Endodermal cell (in vitro differentiated cells): ENCODE results near the gene ALAD. TPM values are rescaled to one million over a fixed set of nuclear protein-coding genes. Genes with fewer than 3 reads are reported as not detected.

Source experiments
- DNase-seq: peaks from one replicate; pipeline ENCODE4 v3.0.0-alpha.2; 2017
- H3K27ac ChIP-seq: 2 replicates; pipeline ENCODE4 v1.5.1; 2013; ENCODE audit warnings: mild to moderate bottlenecking, low read depth, low read length, moderate library complexity
- H3K27me3 ChIP-seq: 2 replicates; pipeline ENCODE4 v1.6.1; 2013; ENCODE audit warnings: mild to moderate bottlenecking, low read length, moderate library complexity; ENCODE audit not compliant: insufficient read depth, control insufficient read depth, poor library complexity, severe bottlenecking
- H3K36me3 ChIP-seq: 2 replicates; pipeline ENCODE4 v1.7.0; 2013; ENCODE audit warnings: mild to moderate bottlenecking, low read length, moderate library complexity; ENCODE audit not compliant: control insufficient read depth, insufficient read depth
- H3K4me1 ChIP-seq: one replicate; pipeline ENCODE4 v1.7.0; 2013; ENCODE audit warnings: low read length; ENCODE audit not compliant: control insufficient read depth, insufficient read depth
- H3K4me3 ChIP-seq: 2 replicates; pipeline ENCODE4 v1.5.1; 2013; ENCODE audit warnings: mild to moderate bottlenecking, low read length, moderate library complexity
- H3K9ac ChIP-seq: 2 replicates; pipeline ENCODE4 v1.6.1; 2013; ENCODE audit warnings: mild to moderate bottlenecking, low read length, moderate library complexity; ENCODE audit not compliant: poor library complexity, severe bottlenecking; ENCODE audit errors: extremely low read depth
- H3K9me3 ChIP-seq: 2 replicates; pipeline ENCODE4 v1.6.1; 2013; ENCODE audit warnings: mild to moderate bottlenecking, low read length, moderate library complexity; ENCODE audit not compliant: control insufficient read depth
- H3K27ac Mint-ChIP-seq: 2 replicates; pipeline ENCODE4 v1.8.0; 2020; ENCODE audit warnings: mixed read lengths
- H3K27me3 Mint-ChIP-seq: 2 replicates; pipeline ENCODE4 v1.8.0; 2021; ENCODE audit warnings: mild to moderate bottlenecking, mixed read lengths; ENCODE audit not compliant: insufficient read depth
- H3K36me3 Mint-ChIP-seq: 2 replicates; pipeline ENCODE4 v1.8.0; 2020; ENCODE audit warnings: low read depth, mixed read lengths
- H3K4me1 Mint-ChIP-seq: 2 replicates; pipeline ENCODE4 v1.8.0; 2020; ENCODE audit warnings: mixed read lengths
- H3K4me3 Mint-ChIP-seq: 2 replicates; pipeline ENCODE4 v1.8.0; 2020; ENCODE audit warnings: mild to moderate bottlenecking, moderate library complexity, mixed read lengths
- H3K9me3 Mint-ChIP-seq: 2 replicates; pipeline ENCODE4 v1.8.0; 2020; ENCODE audit warnings: mild to moderate bottlenecking, mixed read lengths
- WGBS, 2 experiments: methylation state at CpG; one replicate each; pipeline versions ENCODE4 v1.1.5 to v1.1.7; 2013; ENCODE audit warnings: missing lambda C conversion rate in 2 of 2, mixed read lengths in 1 of 2; ENCODE audit not compliant: insufficient coverage in 1 of 2, insufficient read length in 1 of 2; 5-methylcytosine and 5-hydroxymethylcytosine counted together
- total RNA-seq, 2 donors: library from RNA; stranded (reverse); fragmentation: NEBNext Ultra II Directional in 1 of 2; extraction: Animal tissue kit (Norgen Biotek cat#: 25700) in 1 of 2; gene quantifications; 2 replicates in 1 of 2; 3 replicates in 1 of 2; pipeline ENCODE4 v1.2.1, GENCODE V29; 2021
- TF ChIP-seq, protein P1 (sequence below): fragments of 200-600 bp; sonication (generic); conservative IDR thresholded peaks from 2 replicates; pipeline ENCODE4 v1.5.0; 2021; ENCODE audit warnings: antibody characterized with exemption, mild to moderate bottlenecking

The ALAD gene
- total RNA-seq, 2 donors from 2014 or later, result 40.4 to 51.9 TPM

GRCh38 chr9:113428062-113428615 is 27.1 kb upstream of the ALAD start:
- H3K9ac ChIP-seq, result no peak overlapping the region

DNA sequence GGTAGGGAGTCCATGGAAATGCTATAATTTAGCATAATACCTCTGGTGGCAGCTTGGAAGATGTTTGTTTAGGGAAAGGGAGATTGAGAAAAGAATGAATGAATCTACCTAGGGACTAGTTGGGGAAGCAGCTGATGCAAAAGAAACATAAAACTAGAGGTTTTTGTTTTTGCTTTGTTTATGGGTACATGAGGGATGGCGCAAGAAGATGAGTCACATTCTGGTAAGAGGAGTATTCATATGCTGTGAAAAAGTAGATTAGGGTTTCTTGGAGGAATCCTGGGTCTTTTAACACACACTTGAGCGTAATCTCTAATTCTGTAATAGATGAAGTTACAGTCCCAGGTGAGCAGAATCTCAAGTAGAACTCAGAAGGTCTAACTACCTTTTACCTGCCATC is 26.5 kb upstream of the ALAD start:
- TF ChIP-seq, protein P1, sequence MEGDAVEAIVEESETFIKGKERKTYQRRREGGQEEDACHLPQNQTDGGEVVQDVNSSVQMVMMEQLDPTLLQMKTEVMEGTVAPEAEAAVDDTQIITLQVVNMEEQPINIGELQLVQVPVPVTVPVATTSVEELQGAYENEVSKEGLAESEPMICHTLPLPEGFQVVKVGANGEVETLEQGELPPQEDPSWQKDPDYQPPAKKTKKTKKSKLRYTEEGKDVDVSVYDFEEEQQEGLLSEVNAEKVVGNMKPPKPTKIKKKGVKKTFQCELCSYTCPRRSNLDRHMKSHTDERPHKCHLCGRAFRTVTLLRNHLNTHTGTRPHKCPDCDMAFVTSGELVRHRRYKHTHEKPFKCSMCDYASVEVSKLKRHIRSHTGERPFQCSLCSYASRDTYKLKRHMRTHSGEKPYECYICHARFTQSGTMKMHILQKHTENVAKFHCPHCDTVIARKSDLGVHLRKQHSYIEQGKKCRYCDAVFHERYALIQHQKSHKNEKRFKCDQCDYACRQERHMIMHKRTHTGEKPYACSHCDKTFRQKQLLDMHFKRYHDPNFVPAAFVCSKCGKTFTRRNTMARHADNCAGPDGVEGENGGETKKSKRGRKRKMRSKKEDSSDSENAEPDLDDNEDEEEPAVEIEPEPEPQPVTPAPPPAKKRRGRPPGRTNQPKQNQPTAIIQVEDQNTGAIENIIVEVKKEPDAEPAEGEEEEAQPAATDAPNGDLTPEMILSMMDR, result no peak
- Mint-ChIP-seq H3K4me1 (peaks cover 8% of the 10 kb centered on the region), H3K9me3 (no peaks in the 10 kb centered on the region), H3K27ac (no peak overlapping the region), H3K4me3 (no peak overlapping the region), H3K27me3 (peaks cover 6% of the 10 kb centered on the region), H3K36me3 (no peaks in the 10 kb centered on the region)
- peaks cover 9% of the 10 kb centered on the region for H3K27me3 ChIP-seq
- no peaks in the 10 kb centered on the region for H3K36me3 ChIP-seq
- no peaks in the 10 kb centered on the region for H3K4me1 ChIP-seq
- no peak overlapping the region for H3K4me3 ChIP-seq
- no peaks in the 10 kb centered on the region for H3K9me3 ChIP-seq
- no peak overlapping the region for H3K27ac ChIP-seq
- no peak for DNase-seq
- H3K9ac ChIP-seq, result no peak overlapping the region
- 92 to 100% methylated on average over 2 of the region's 2 CpGs for WGBS, 2 experiments

More at GRCh38 chr9:113428062-113428615, 27.1 kb upstream of the ALAD start:
- Histone ChIP-seq H3K4me1 (no peaks in the 10 kb centered on the region), H3K36me3 (no peaks in the 10 kb centered on the region), H3K27me3 (peaks cover 14% of the 10 kb centered on the region), H3K4me3 (no peak overlapping the region), H3K27ac (no peak overlapping the region), H3K9me3 (no peaks in the 10 kb centered on the region)
- H3K4me1 Mint-ChIP-seq, result peaks cover 8% of the 10 kb centered on the region
- no peaks in the 10 kb centered on the region for H3K9me3 Mint-ChIP-seq
- H3K27ac Mint-ChIP-seq, result no peak overlapping the region
- no peaks in the 10 kb centered on the region for H3K36me3 Mint-ChIP-seq
- 100% methylated on average over 1 of the region's 1 CpG; no CpG with 5 or more reads in 1 of the 2 experiments for WGBS, 2 experiments
- H3K27me3 Mint-ChIP-seq, result peaks cover 11% of the 10 kb centered on the region
- H3K4me3 Mint-ChIP-seq, result no peak overlapping the region
- DNase-seq, result no peak
- TF ChIP-seq, protein P1, result no peak

- 63% methylated on average over 1 of the region's 1 CpG; no CpG with 5 or more reads in 1 of the 2 experiments for WGBS, 2 experiments
- Mint-ChIP-seq H3K27ac (no peak overlapping the region), H3K4me3 (no peak overlapping the region), H3K27me3 (peaks cover 8% of the 10 kb centered on the region), H3K4me1 (peaks cover 8% of the 10 kb centered on the region), H3K9me3 (no peaks in the 10 kb centered on the region), H3K36me3 (no peaks in the 10 kb centered on the region)
- no peak overlapping the region for H3K27ac ChIP-seq
- H3K36me3 ChIP-seq, result no peaks in the 10 kb centered on the region
- H3K4me3 ChIP-seq, result no peak overlapping the region
- H3K4me1 ChIP-seq, result no peaks in the 10 kb centered on the region
- DNase-seq, result no peak
- peaks cover 7% of the 10 kb centered on the region for H3K27me3 ChIP-seq
- no peak overlapping the region for H3K9ac ChIP-seq
- H3K9me3 ChIP-seq, result no peaks in the 10 kb centered on the region
- TF ChIP-seq, protein P1, result no peak
These were observed 25.6 kb upstream of the ALAD start for GRCh38 chr9:113426701-113427100.
